A549 treated with RU486 at 1 μM for 4 hours (cell line): ENCODE results near the gene UGT3A2. TPM values are rescaled to one million over a fixed set of nuclear protein-coding genes. Genes with fewer than 3 reads are reported as not detected.

Experiments
- total RNA-seq: library from RNA; stranded (reverse); fragments of 200-300 nt; extraction: Qiagen RNA extraction; gene quantifications from 5 replicates; pipeline ENCODE4 v1.2.3, GENCODE V29; 2022; ENCODE audit warnings: low read depth

The UGT3A2 gene, protein sequence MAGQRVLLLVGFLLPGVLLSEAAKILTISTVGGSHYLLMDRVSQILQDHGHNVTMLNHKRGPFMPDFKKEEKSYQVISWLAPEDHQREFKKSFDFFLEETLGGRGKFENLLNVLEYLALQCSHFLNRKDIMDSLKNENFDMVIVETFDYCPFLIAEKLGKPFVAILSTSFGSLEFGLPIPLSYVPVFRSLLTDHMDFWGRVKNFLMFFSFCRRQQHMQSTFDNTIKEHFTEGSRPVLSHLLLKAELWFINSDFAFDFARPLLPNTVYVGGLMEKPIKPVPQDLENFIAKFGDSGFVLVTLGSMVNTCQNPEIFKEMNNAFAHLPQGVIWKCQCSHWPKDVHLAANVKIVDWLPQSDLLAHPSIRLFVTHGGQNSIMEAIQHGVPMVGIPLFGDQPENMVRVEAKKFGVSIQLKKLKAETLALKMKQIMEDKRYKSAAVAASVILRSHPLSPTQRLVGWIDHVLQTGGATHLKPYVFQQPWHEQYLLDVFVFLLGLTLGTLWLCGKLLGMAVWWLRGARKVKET
- total RNA-seq = not detected in 5 replicates

DNA sequence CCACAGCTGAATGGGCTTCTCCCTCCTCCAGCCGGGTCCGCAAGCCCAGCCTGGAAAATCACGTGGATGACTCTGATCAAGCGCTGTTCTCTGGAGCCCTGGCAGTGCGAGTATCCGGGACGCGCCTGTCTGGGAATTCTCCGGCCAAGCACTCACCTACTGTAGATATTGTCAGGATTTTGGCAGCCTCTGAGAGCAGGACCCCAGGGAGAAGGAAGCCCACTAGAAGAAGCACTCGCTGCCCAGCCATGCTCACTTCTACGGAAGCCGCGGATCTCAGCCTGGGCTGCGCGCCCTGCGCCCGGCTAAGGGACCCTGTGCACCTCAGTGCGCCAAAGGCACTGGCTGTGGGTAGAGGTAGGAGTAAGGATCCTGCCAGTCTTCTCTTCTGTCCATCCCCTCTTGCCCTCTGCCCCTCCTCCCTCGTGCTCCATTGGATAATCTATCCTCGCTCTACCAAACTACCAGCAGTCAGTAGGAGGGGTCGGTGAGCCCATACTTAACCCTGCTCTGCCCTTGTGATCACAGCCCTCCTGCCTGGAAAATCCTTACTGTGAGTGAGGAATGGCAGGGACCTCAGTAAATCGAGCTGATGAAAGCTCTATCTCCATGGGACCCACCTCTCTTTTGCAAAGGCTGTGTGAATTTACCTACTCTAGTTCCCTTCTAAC lies at the start of gene UGT3A2:
TSS of gene UGT3A2 (minus strand) at position 343 of the 671 bp plus-strand sequence. CDS start at position 250, 93 bp downstream.

GRCh38 chr5:35990941-35991611 lies 75.6 kb downstream of the UGT3A2 start, which contains the start of gene UGT3A1:
Gene UGT3A1 (minus strand): TSS chr5:35991390. CDS start chr5:35991240, 150 bp downstream.

Other genes with a start within 250 kb of the UGT3A2 start
- 0.46 to 0.91 TPM (median 0.62 TPM) in 5 replicates for gene IL7R, start 210.0 kb downstream of the UGT3A2 start, total RNA-seq
- gene CAPSL, start 128.3 kb downstream of the UGT3A2 start, total RNA-seq = not detected in 5 replicates
- gene UGT3A1, start 75.5 kb downstream of the UGT3A2 start, total RNA-seq = not detected in 5 replicates
- gene LMBRD2, start 85.0 kb upstream of the UGT3A2 start, total RNA-seq = 0.93 to 2.5 TPM (median 1.6 TPM) in 5 replicates
- 17.0 to 22.7 TPM (median 19.0 TPM) in 5 replicates for gene SKP2, start 85.2 kb upstream of the UGT3A2 start, total RNA-seq
- 7.2 to 12.8 TPM (median 12.3 TPM) in 5 replicates for gene NADK2, start 175.0 kb upstream of the UGT3A2 start, total RNA-seq
- gene RANBP3L, start 235.0 kb upstream of the UGT3A2 start, total RNA-seq = not detected in 5 replicates